Measurements from ENCODE around the gene FOXP1. TPM values are rescaled to one million over a fixed set of nuclear protein-coding genes. Genes with fewer than 3 reads are reported as not detected.
"Not testable (repeated sequence)": the region's sequence is repeated elsewhere in the genome, so short reads cannot be mapped to it uniquely, and the experiment has no call there.

Gene FOXP1
- polyA plus RNA-seq, 4 donors = 31.3 to 39.3 (median 33.6) TPM

- DNase-seq (ENCODE audit: low read depth in 4 of 4, low spot score in 3 of 4) = no peak
These were observed 227.7 kb downstream of the FOXP1 start for GRCh38 chr3:71355862-71356261.

- DNase-seq (ENCODE audit: low read depth in 4 of 4, low spot score in 3 of 4) = no peak
These were observed 228.5 kb downstream of the FOXP1 start for GRCh38 chr3:71355037-71355436.

GRCh38 chr3:71351403-71352149 is 232.0 kb downstream of the FOXP1 start:
- DNase-seq (ENCODE audit: low read depth in 4 of 4, low spot score in 3 of 4) = no peak

- DNase-seq (ENCODE audit: low read depth in 4 of 4, low spot score in 3 of 4) = no peak
These were observed 232.5 kb downstream of the FOXP1 start for GRCh38 chr3:71350998-71351397.

GRCh38 chr3:71348831-71349230 is 234.7 kb downstream of the FOXP1 start:
- DNase-seq (ENCODE audit: low read depth in 4 of 4, low spot score in 3 of 4) = no peak

GRCh38 chr3:71348001-71348632 is 235.4 kb downstream of the FOXP1 start:
- no peak for DNase-seq (ENCODE audit: low read depth in 4 of 4, low spot score in 3 of 4)

GRCh38 chr3:71346061-71346460 is 237.5 kb downstream of the FOXP1 start:
- no peak for DNase-seq (ENCODE audit: low read depth in 4 of 4, low spot score in 3 of 4)

- DNase-seq (ENCODE audit: low read depth in 4 of 4, low spot score in 3 of 4) = no peak
These were observed 238.0 kb downstream of the FOXP1 start for GRCh38 chr3:71345429-71346040.

- no peak for DNase-seq (ENCODE audit: low read depth in 4 of 4, low spot score in 3 of 4)
These were observed 241.8 kb downstream of the FOXP1 start for GRCh38 chr3:71341721-71342120.

- no peak for DNase-seq (ENCODE audit: low read depth in 4 of 4, low spot score in 3 of 4)
These were observed 244.5 kb downstream of the FOXP1 start for GRCh38 chr3:71339049-71339448.

- no peak for DNase-seq (ENCODE audit: low read depth in 4 of 4, low spot score in 3 of 4)
These were observed 250.7 kb downstream of the FOXP1 start for GRCh38 chr3:71332813-71333212.

GRCh38 chr3:71330909-71331308 is 252.6 kb downstream of the FOXP1 start:
- DNase-seq (ENCODE audit: low read depth in 4 of 4, low spot score in 3 of 4) = no peak

- no peak for DNase-seq (ENCODE audit: low read depth in 4 of 4, low spot score in 3 of 4)
These were observed 253.0 kb downstream of the FOXP1 start for GRCh38 chr3:71330505-71330904.

- DNase-seq (ENCODE audit: low read depth in 4 of 4, low spot score in 3 of 4) = no peak
These were observed 253.7 kb downstream of the FOXP1 start for GRCh38 chr3:71329817-71330216.

- no peak for DNase-seq (ENCODE audit: low read depth in 4 of 4, low spot score in 3 of 4)
These were observed 254.6 kb downstream of the FOXP1 start for GRCh38 chr3:71328926-71329325.

GRCh38 chr3:71327936-71328335 is 255.6 kb downstream of the FOXP1 start:
- DNase-seq (ENCODE audit: low read depth in 4 of 4, low spot score in 3 of 4) = no peak

GRCh38 chr3:71325715-71326114 is 257.8 kb downstream of the FOXP1 start:
- no peak for DNase-seq (ENCODE audit: low read depth in 4 of 4, low spot score in 3 of 4)

- DNase-seq (ENCODE audit: low read depth in 4 of 4, low spot score in 3 of 4) = not testable (repeated sequence)
These were observed 259.3 kb downstream of the FOXP1 start for GRCh38 chr3:71324224-71324623.

GRCh38 chr3:71323558-71323957 is 260.0 kb downstream of the FOXP1 start:
- DNase-seq (ENCODE audit: low read depth in 4 of 4, low spot score in 3 of 4) = no peak

- DNase-seq (ENCODE audit: low read depth in 4 of 4, low spot score in 3 of 4) = no peak
These were observed 261.4 kb downstream of the FOXP1 start for GRCh38 chr3:71322154-71322553.

GRCh38 chr3:71319771-71320170 is 263.8 kb downstream of the FOXP1 start:
- no peak for DNase-seq (ENCODE audit: low read depth in 4 of 4, low spot score in 3 of 4)

- DNase-seq (ENCODE audit: low read depth in 4 of 4, low spot score in 3 of 4) = no peak
These were observed 265.1 kb downstream of the FOXP1 start for GRCh38 chr3:71318458-71318827.
